OCI-LY3 (cell line): Measurements from ENCODE around the gene CSF2.

Experiments
- H2AFZ ChIP-seq: fragments of 200-600, 300-600 bp; shearing (Covaris generic); 2 replicates; pipeline ENCODE4 v1.6.0; 2014; ENCODE audit warnings: antibody characterized with exemption, low read depth, low read length
- H3K27ac ChIP-seq: fragments of 200-600, 300-600 bp; sonication (generic); 2 replicates; pipeline ENCODE4 v1.5.1; 2014; ENCODE audit warnings: mild to moderate bottlenecking, low read length, moderate library complexity, mixed read lengths
- H3K27me3 ChIP-seq: fragments of 200-600, 300-600 bp; sonication (generic); 2 replicates; pipeline ENCODE4 v1.6.1; 2014; ENCODE audit warnings: low read depth, low read length, mixed read lengths
- H3K36me3 ChIP-seq: fragments of 200-600, 300-600 bp; sonication (generic); replicated peaks from 2 replicates; pipeline ENCODE3; 2014; ENCODE audit warnings: low read depth, low read length, mixed read lengths
- H3K4me1 ChIP-seq: fragments of 300-600, 200-600 bp; sonication (generic); 2 replicates; pipeline ENCODE4 v1.6.1; 2014; ENCODE audit warnings: low read length, mixed read lengths
- H3K4me2 ChIP-seq: fragments of 200-600, 300-600 bp; sonication (generic); 2 replicates; pipeline ENCODE4 v1.6.1; 2014; ENCODE audit warnings: low read length, mixed read lengths
- H3K4me3 ChIP-seq: fragments of 300-600, 200-600 bp; sonication (generic); 2 replicates; pipeline ENCODE4 v1.5.1; 2014; ENCODE audit warnings: antibody characterized with exemption, mild to moderate bottlenecking, low read length, moderate library complexity
- H3K79me2 ChIP-seq: fragments of 300-600, 200-600 bp; shearing (Covaris generic); 2 replicates; pipeline ENCODE4 v1.6.1; 2014; ENCODE audit warnings: mild to moderate bottlenecking, low read length, mixed read lengths
- H3K9ac ChIP-seq: fragments of 300-600, 200-600 bp; shearing (Covaris generic); 2 replicates; pipeline ENCODE4 v1.6.0; 2014; ENCODE audit warnings: mild to moderate bottlenecking, low read length, moderate library complexity
- H3K9me3 ChIP-seq: fragments of 200-600, 300-600 bp; shearing (Covaris generic); 2 replicates; pipeline ENCODE4 v1.6.1; 2014; ENCODE audit warnings: low read length, mixed read lengths; ENCODE audit not compliant: insufficient read depth
- H4K20me1 ChIP-seq: fragments of 200-600, 300-600 bp; sonication (generic); 2 replicates; pipeline ENCODE4 v1.6.1; 2016; ENCODE audit warnings: low read length, mixed read lengths; ENCODE audit not compliant: insufficient read depth
- CTCF ChIP-seq: fragments of 200-600, 300-600 bp; sonication (generic); IDR thresholded peaks from 2 replicates; pipeline ENCODE4 v1.5.1; 2014; ENCODE audit warnings: antibody characterized with exemption, low read length, low read depth
- EZH2phosphoT487 ChIP-seq: fragments of 200-600 bp; shearing (Covaris generic); IDR thresholded peaks from 2 replicates; pipeline ENCODE4 v1.6.1; 2018; ENCODE audit warnings: antibody characterized with exemption, mixed run types, low read depth

The CSF2 gene

DNA sequence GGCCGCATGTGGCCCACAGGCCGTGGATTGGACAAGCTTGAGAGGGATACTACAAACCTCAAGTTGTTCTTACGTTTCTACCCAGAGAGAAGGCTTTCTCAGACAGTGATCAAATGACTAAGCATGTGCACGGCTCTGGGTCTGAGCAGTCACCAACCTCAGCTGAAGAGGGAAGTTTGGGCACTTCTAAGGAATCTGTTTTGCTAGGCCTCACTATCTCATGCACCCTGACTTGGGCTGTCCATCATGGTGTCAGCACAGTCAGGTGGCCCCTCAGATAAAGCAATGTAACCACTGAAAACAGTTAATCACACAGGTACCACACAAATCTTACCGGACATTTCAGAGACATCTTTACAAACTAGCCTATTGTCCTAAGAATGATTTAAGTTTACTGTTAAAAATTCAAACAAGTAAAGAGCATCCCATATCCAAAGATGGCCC, 24.6 kb downstream of the CSF2 start:
- Histone ChIP-seq H3K4me2 (peak overlapping the region; percentile 81), H3K27ac (peak overlapping the region; percentile 85; the same call in 1 of the 2 replicates), H3K9me3 (no peaks in the 10 kb centered on the region), H3K9ac (peak overlapping the region; percentile 36; the same call in 1 of the 2 replicates), H3K79me2 (no peaks in the 10 kb centered on the region), H3K27me3 (peaks cover 10% of the 10 kb centered on the region), H3K36me3 (no peaks in the 10 kb centered on the region), H3K4me3 (no peak overlapping the region), H4K20me1 (no peaks in the 10 kb centered on the region), H3K4me1 (peaks cover 91% of the 10 kb centered on the region), H2AFZ (no peak overlapping the region)
- TF ChIP-seq EZH2phosphoT487: no peak
- no peak for TF ChIP-seq CTCF

- Histone ChIP-seq H3K27ac (peak overlapping the region; percentile 85), H3K9ac (peak overlapping the region; percentile 36; the same call in 1 of the 2 replicates), H3K27me3 (peaks cover 10% of the 10 kb centered on the region), H3K4me3 (peak overlapping the region; percentile 44), H3K4me2 (peak overlapping the region; percentile 81), H3K4me1 (peaks cover 95% of the 10 kb centered on the region), H3K9me3 (no peaks in the 10 kb centered on the region), H2AFZ (no peak overlapping the region), H4K20me1 (no peaks in the 10 kb centered on the region), H3K36me3 (no peaks in the 10 kb centered on the region), H3K79me2 (no peaks in the 10 kb centered on the region)
- TF ChIP-seq CTCF (no peak), EZH2phosphoT487 (no peak)
These were observed 25.0 kb downstream of the CSF2 start for GRCh38 chr5:132098621-132099020.

DNA sequence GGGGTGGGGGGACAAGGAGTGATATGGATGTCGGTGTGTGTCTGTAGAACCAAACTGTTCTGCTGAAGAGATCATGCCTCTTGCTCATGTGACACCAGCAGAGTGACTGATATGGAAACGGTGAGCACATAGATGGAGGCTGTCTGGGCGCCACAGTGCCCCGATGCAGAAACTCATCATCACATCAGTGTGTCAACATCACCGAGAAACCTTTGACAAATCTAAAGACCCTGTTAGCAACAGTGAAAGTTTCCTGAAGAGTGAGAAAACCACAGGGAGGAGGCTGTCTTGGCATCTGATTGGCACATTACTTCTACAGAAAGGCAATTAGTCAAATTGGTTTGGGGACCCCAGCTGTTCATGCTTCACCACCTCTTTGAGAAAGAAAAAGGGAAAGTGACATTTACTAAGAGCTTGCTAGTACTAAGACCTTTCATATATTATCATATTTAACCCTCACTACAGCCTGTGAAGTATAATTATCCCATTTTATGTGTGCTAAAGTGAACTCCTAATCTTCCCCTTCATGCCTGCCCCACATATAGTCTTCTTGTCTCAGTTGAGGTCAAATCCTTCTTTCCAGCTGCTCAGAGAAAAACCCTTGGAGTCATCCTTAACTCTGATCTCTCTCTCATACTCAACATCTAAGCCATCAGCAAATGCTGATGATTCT, 25.6 kb downstream of the CSF2 start:
- TF ChIP-seq CTCF (no peak), EZH2phosphoT487 (peak; percentile 66; the same call in 1 of the 2 replicates)
- Histone ChIP-seq H3K9ac (peak overlapping the region; percentile 43; the same call in 1 of the 2 replicates), H4K20me1 (no peaks in the 10 kb centered on the region), H3K4me1 (peaks cover 96% of the 10 kb centered on the region), H3K27ac (peak overlapping the region; percentile 85), H3K27me3 (peaks cover 4% of the 10 kb centered on the region), H3K4me3 (peak overlapping the region; percentile 44), H3K36me3 (no peaks in the 10 kb centered on the region), H2AFZ (no peak overlapping the region), H3K79me2 (no peaks in the 10 kb centered on the region), H3K4me2 (peak overlapping the region; percentile 81), H3K9me3 (no peaks in the 10 kb centered on the region)

GRCh38 chr5:132099905-132100304, 26.3 kb downstream of the CSF2 start:
- peaks cover 96% of the 10 kb centered on the region for H3K4me1 ChIP-seq
- H3K27ac ChIP-seq: peak overlapping the region; percentile 85
- peak overlapping the region; percentile 81 for H3K4me2 ChIP-seq
- H3K9me3 ChIP-seq: no peaks in the 10 kb centered on the region
- peak overlapping the region; percentile 43; the same call in 1 of the 2 replicates for H3K9ac ChIP-seq
- no peak overlapping the region for H2AFZ ChIP-seq
- H3K27me3 ChIP-seq: peaks cover 4% of the 10 kb centered on the region; the same call in 1 of the 2 replicates
- H3K79me2 ChIP-seq: no peaks in the 10 kb centered on the region
- H3K36me3 ChIP-seq: no peaks in the 10 kb centered on the region
- no peak for TF ChIP-seq EZH2phosphoT487
- no peak for TF ChIP-seq CTCF
- H3K4me3 ChIP-seq: peak overlapping the region; percentile 52; the same call in 1 of the 2 replicates
- H4K20me1 ChIP-seq: no peaks in the 10 kb centered on the region
